Measurements from ENCODE around the gene ZNF681. TPM values are rescaled to one million over a fixed set of nuclear protein-coding genes. Genes with fewer than 3 reads are reported as not detected.

Gene ZNF681
- total RNA-seq, 4 donors from 2014 or later, result 1.1 to 1.2 (median 1.1) TPM

GRCh38 chr19:23774106-23774505 lies 15.4 kb upstream of the ZNF681 start:
- TF ChIP-seq CTCF (IDR thresholded peaks at IDR 0.05; ENCODE audit: low read depth), result no peak

DNA sequence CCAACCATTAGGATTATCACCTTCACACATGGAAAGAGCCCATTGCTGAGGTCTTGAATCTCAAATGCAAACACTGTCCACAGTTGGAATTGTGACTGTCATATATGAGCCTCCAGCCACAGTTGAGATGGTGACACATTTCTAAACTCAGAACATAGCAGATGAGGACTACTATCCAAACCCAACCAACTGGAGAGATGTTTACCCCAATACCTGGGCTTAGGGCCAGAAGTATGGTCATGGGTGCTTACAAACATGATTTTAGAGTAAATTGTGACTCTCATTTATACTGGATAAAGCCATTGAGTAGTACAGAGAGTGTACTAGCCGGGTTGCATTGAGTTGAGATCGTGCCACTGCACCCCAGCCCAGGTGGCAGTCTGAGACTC lies 14.0 kb upstream of the ZNF681 start:
- TF ChIP-seq CTCF (IDR thresholded peaks at IDR 0.05; ENCODE audit: low read depth), result no peak

GRCh38 chr19:23771761-23772674 lies 13.3 kb upstream of the ZNF681 start:
- TF ChIP-seq CTCF (IDR thresholded peaks at IDR 0.05; ENCODE audit: low read depth), result no peak

DNA sequence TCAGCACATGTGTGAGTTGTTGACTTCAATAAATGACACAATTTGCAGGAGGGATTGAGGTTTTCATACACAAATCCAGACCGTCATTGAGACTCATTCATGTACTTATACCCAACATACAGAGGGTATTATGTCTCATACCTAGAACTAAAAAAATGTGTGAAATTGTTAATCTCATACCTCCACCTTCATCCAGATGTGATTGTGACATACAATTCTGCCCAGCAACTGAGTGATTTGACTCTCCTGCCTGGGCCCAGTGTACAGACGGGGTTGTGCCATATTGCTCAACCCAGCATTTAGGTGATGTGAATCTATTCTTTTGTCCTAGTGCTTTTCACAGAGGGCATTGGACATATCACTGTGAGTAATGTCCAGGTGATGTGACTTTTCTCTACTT lies 12.6 kb upstream of the ZNF681 start:
- TF ChIP-seq CTCF (IDR thresholded peaks at IDR 0.05; ENCODE audit: low read depth), result no peak

- no peak for TF ChIP-seq CTCF (IDR thresholded peaks at IDR 0.05; ENCODE audit: low read depth)
Measured at GRCh38 chr19:23770672-23771250, 12.1 kb upstream of the ZNF681 start.

- no peak for TF ChIP-seq CTCF (IDR thresholded peaks at IDR 0.05; ENCODE audit: low read depth)
Measured at GRCh38 chr19:23769691-23770468, 11.2 kb upstream of the ZNF681 start.

- TF ChIP-seq CTCF (IDR thresholded peaks at IDR 0.05; ENCODE audit: low read depth), result no peak
Measured at GRCh38 chr19:23766951-23767350, 8.3 kb upstream of the ZNF681 start.
